GM10847 (cell line): ENCODE results near the gene CSMD2.

Source experiments
- POLR2A ChIP-seq: IDR thresholded peaks from 2 replicates; pipeline ENCODE4 v1.6.1; 2011; ENCODE audit not compliant: insufficient read length; ENCODE audit errors: extremely low read depth

CSMD2 gene

GRCh38 chr1:33618636-33619035 is 546.4 kb downstream of the CSMD2 start:
- TF ChIP-seq POLR2A: no peak

GRCh38 chr1:33617451-33617850 is 547.6 kb downstream of the CSMD2 start:
- no peak for TF ChIP-seq POLR2A

- no peak for TF ChIP-seq POLR2A
These were observed 548.2 kb downstream of the CSMD2 start for GRCh38 chr1:33616780-33617179.

GRCh38 chr1:33615546-33615945 is 549.5 kb downstream of the CSMD2 start:
- TF ChIP-seq POLR2A: no peak

GRCh38 chr1:33610864-33611455 is 554.1 kb downstream of the CSMD2 start:
- no peak for TF ChIP-seq POLR2A

GRCh38 chr1:33610391-33610790 is 554.6 kb downstream of the CSMD2 start:
- TF ChIP-seq POLR2A: no peak

- no peak for TF ChIP-seq POLR2A
These were observed 555.3 kb downstream of the CSMD2 start for GRCh38 chr1:33609739-33610138.

GRCh38 chr1:33608825-33609400 is 556.1 kb downstream of the CSMD2 start:
- TF ChIP-seq POLR2A: no peak

GRCh38 chr1:33607444-33608005 is 557.5 kb downstream of the CSMD2 start:
- no peak for TF ChIP-seq POLR2A

- TF ChIP-seq POLR2A: no peak
These were observed 558.8 kb downstream of the CSMD2 start for GRCh38 chr1:33606272-33606671.

- TF ChIP-seq POLR2A: no peak
These were observed 562.8 kb downstream of the CSMD2 start for GRCh38 chr1:33602271-33602670.

GRCh38 chr1:33601751-33602150 is 563.3 kb downstream of the CSMD2 start:
- no peak for TF ChIP-seq POLR2A

GRCh38 chr1:33599516-33600115 is 565.4 kb downstream of the CSMD2 start:
- no peak for TF ChIP-seq POLR2A

- no peak for TF ChIP-seq POLR2A
These were observed 576.3 kb downstream of the CSMD2 start for GRCh38 chr1:33588726-33589125.

- no peak for TF ChIP-seq POLR2A
These were observed 578.2 kb downstream of the CSMD2 start for GRCh38 chr1:33586795-33587194.

GRCh38 chr1:33586106-33586505 is 578.9 kb downstream of the CSMD2 start:
- no peak for TF ChIP-seq POLR2A
